HG03039 (cell line): ENCODE measurements around the gene RAPH1.
"Not testable (repeated sequence)": the region's sequence is repeated elsewhere in the genome, so short reads cannot be mapped to it uniquely, and the experiment has no call there.

Experiments used
- ATAC-seq: cut with Tn5 transposase; IDR thresholded peaks from one replicate; pipeline ENCODE4 v1.9.1; 2021; ENCODE audit warnings: mild to moderate bottlenecking, moderate library complexity; ENCODE audit not compliant: unreplicated experiment

Gene RAPH1

DNA sequence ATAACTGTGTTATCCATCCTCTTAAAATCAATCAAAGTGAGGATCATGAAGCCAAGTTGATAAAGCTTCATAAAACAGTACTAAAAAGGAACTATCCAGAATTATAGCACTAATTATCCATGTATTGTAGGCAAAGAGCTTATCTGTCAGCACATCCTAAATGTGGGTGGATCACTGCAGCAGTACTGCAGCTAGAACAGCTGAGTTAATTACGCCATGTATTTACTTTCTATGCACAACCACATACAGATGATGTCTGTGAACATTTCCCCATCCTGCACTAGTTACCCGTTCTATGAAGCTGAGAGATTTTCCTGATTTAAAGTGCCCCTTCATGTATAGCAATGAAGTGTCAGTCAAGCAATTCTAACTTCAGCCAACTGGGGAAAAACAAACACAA, 96.6 kb downstream of the RAPH1 start:
- ATAC-seq, result no peak

DNA sequence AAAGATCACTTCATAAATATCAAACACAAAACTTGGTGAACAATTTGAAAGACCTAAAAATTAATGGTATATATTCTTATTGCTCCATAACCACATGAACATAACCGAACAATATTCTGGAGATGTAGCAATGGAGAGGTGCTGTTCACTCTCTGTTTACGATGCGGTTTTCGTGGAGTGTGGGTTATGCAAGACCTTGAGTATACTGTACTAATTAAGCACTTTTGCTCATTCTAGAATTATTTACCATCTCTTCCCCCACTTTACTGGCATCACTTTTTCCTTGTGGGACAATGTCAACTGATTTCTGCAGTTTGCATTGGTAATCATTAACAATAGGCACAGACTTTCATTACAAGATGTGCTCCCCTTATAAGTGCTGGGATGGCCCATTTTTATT, 97.6 kb downstream of the RAPH1 start:
- no peak for ATAC-seq

DNA sequence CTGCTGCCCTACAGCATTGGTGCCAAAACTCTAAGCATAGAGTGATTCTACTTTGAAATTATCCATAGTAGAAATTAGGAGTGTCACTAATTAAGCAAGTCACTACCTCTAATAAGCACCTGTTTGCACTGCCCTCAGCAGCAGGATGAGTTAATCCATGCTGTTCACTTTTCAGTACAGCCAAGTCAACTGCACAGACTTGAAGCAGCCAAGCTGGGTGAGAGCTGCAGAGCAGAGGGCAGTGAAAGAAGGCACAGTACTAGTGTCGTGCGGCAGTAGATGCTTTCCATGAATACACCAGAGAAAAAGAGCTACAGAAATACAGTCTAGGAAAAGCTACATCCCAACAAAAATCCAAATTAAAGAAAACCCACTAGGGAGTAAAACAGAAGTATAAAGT, 98.6 kb downstream of the RAPH1 start:
- no peak for ATAC-seq

DNA sequence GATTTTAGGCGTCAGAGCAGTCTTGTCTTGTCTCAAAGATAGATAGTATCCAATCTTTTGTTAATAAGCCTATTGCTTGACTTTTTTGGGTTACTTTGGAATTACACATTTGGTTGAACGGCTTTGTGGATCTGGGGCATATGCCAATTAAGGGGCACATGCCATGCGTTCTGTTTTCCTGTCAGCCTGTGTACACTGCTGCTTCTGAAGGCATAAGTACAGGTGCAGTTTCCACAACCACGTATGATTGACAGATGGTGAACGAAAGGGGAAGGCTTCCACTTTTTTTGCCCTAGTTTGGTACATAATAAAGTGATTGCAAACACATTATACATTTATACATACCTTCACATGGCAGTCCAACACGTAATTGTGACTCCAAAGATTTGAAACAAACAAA, 102.3 kb downstream of the RAPH1 start:
- ATAC-seq, result no peak

DNA sequence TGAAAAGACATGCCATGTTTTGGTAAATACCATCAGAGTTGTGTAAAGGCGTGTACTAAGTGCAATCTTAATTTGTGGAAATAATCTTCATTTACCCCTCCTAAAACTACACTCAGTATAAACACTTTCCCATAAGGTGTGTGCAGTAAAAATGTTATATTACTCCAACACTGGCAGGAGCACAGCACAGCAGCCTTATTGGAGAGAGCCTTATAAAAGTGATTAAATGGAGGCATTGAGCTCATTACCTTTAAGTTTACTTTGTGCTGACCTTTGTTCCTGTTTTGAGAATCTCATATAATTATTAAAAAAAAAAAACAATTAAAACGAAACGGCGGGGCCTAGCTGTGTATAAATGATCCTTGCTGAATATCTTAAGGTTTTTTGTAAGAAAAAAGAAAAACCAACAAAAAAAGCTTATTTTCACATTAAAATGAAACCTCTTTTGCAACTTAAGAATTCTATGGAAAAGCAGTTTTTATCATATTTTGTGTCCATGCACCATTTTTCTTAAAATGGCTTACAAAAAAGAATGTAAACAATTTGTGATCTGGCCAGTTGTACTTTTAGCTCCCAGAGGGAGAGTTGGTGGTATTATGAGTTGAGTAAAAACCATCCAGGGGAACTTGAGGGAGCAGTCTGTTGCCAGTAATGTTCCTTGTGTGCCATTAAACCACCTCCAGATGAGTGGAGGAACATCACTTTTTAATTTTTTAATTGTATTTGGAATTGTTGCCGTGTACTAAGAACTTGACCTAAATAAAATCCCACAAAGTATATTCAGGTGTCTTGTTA, 103.5 kb downstream of the RAPH1 start:
- no peak for ATAC-seq

DNA sequence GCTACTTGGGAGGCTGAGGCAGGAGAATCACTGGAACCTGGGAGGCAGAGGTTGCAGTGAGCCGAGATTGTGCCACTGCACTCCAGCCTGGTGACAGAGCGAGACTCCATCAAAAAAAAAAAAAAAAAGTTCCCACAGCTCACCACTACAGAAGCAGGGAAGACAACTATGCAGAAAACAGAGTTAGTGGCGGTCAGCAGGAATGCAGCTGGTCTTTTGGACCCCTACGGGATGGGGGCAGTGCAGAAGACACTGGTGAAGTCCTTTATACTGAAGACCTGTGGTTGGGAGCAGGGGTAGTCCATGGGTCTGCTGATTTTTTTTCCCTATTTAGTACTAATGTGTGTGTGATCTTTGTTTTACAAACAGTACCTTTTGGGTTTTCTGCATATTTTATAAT, 105.5 kb downstream of the RAPH1 start:
- ATAC-seq, result not testable (repeated sequence)

DNA sequence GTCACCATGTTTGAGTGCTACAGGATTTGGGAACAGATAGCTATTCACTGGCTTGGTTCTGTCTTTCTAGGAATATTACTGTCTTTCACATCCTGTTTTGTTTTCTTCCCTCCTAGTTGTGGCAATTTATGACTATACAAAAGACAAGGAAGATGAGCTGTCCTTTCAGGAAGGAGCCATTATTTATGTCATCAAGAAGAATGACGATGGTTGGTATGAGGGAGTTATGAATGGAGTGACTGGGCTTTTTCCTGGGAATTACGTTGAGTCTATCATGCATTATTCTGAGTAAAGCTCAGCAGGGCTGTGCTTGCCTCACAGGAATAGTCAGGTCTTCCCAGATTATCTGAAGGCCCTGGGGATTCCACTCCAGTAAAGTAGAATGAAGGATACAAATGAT, 108.0 kb downstream of the RAPH1 start:
- no peak for ATAC-seq

DNA sequence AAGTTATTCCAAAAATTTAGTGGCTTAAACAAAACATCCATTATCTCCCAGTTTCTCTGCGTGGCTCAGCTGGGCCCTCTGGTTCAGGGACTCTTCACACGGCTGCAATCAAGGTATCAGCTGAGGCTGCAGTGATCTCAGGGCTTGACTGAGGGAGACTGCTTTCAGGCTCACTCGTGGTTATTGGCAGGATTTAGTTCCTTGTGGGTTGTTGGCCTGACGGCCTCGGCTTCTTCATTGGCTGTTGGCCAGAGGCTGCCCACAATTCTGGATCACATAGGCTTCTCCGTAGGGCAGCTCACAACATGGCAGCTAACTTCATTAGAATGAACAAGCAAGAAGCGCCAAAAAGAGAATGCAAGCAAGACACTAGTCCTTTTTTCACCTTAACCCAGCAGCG, 116.8 kb downstream of the RAPH1 start:
- ATAC-seq, result no peak

DNA sequence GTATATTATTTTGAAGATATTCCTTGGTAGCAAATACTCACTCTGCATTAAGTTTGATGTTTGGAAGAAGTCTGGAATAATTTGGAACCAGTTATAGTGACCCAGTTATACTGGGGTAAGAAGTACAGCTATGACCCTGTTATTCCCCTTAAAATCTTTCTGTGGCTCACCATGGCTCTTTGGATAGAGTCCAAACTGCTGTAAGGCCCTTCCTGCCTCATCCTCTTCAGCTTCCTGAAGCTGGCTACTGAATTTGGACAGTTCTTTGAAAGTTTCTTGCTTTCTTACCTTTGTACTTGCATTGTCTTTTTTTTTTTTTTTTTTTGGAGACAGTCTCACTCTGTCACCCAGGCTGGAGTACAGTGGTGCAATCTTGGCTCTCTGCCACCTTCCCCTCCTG, 121.3 kb downstream of the RAPH1 start:
- ATAC-seq, result no peak

DNA sequence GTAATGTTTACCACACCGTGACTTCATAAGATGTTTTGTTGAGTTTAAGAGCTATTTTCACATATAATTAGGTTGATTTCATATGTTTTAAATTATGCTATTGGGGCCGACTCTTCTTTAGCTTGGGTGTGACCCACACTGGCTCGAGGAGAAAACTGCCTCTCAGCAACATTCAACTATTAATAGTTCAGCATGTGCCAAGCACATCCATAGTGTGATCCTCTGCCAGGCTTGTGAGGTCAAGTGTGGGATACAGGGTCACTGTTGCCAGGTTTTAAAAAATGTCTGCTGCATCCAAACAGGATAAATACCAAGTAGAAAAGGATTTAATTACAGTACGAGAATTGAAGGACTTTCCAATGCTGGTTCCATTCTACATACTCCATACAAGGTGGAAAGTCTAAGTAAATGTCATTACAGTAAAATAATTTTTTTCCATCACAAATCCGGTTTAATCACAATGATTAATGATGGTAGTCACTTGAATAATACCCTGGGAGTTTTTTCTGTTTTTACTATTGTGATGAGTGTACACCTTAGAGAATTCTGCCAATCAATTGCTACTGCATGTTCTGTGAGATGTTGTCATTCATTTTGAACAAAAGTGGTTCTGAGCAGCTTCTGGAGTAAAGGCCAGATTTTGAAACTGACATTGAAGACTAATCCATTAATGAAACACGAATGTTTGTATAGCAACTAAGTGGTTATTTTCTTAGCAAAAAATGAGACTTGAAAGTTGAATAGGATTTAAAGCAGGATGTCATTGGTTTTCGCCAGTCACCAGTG, 122.4 kb downstream of the RAPH1 start:
- ATAC-seq, result no peak

DNA sequence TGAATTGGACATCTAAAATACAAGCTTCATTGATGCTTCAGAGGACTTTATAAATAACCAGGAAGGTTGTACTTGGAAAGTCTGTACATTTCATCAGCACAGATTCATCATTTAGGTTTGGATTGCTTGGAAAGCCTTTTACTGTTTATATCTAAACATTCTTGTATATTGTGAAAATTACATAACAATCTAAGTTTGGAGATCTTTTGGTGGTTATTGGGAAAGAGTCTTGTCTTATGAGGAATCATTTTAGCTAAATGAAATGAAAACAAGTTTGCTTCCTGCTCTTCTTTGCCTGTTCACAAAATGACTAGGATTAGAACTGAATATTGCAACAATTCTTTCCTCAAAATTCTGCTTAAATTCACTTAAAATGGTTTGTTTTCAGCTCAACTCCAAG, 127.6 kb downstream of the RAPH1 start:
- ATAC-seq, result no peak

DNA sequence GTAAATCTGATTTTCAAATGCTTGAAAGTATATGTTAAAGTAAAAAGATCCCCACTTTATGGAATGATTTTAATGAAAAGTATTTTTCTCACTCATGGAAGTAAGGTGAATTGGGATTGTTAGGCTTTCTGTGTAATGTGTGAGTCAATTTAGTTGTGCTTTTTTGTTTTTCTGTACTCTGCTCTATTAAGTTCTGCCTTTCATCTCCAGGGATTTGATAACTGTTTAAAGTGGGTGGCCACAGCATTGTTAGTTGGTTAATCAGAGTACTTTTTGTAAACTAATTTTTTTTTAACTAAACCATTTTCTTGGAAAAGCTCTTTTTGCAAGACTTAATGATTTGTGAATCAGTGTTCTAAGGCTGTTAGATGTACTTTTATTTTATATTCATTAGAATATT, 130.1 kb downstream of the RAPH1 start:
- ATAC-seq, result no peak

DNA sequence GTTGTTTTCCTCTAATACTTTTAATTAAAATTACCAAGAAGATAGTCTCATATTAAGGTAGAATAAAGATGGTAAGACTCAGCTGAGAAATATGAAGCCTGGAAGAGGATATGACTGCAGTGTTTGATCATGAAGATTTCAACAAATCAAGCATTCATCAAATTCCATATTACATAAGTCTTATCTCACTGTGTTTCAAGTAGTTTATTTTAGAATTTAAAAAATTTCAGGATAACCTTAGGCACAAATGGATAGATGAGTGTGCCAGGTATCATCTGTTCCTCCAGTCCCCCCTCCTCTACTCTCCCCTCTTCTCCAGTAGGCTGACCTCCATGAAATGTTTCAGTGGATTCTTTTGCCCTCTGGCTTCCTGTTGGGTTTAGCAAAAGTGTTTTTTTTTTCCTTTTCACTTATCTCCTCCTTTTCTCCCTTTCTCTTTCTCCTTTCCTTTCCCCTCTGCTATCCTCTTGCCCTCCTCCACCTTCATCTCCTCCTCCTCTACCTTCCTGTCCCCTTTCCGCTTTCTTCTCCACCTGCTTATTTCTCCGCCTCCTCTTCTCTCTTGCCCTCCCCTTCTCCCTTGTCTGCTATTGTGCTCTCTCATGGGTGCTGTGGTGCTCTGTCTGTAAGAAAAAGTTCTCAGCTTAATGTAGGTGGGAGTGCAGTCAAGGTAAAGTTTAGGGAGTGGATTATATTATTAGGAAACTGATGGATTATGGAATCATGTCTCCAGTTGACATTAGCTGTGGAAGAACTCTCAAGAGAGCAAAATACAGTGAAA, 134.1 kb downstream of the RAPH1 start:
- no peak for ATAC-seq

DNA sequence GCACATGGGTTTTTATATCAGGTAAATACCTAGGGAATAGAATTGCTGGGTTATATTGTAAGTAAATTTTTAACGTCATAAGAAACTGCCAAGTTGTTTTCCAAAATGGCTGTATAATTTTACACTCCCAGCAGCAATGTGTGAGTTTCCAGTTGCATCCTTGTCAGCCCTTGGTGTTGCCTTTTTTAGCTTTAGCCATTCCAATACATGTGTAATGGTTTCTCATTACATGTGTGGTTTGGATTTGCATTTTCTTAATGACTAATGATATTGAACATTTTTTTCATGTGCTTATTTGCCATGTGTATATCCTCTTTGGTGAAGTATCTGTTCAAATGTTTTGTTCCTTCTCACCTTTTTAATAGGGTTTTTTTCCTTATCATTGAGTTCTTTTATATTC, 136.1 kb downstream of the RAPH1 start:
- ATAC-seq, result no peak

DNA sequence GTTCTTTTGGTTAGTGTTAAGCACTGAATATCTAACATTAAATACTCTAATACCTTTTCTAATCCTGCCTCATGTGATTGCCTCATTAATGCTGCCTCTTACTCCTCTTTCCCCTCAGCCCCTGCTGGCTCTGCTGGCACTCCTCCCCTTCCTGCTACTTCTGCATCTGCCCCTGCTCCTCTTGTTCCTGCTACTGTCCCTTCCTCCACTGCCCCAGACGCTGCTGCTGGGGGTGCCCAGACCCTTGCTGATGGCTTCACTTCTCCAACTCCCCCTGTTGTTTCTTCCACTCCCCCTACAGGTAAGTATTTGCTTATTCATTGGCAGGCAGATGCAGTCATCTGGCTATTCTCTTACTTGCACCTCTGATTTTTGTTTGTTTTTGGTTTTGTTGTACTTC, 138.4 kb downstream of the RAPH1 start:
- ATAC-seq, result no peak

DNA sequence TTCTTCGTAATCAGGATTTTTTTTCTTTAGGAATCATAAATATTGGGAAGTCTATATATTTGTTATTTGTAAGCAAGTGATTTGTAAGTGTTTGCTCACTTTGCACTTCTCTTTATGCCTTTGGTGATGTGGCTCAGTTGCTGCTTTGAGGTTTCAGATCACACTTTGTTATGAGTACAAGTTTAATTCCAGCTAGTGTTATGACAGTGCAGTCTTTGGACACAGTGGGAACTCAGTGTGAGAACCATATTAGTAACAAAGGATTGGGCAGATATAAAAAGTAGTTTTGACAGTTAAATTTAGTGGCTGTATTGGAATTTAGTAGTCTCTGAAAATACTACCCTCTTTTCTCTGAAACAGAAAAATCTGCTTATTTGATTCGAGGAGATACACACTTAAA, 139.2 kb downstream of the RAPH1 start:
- no peak for ATAC-seq

DNA sequence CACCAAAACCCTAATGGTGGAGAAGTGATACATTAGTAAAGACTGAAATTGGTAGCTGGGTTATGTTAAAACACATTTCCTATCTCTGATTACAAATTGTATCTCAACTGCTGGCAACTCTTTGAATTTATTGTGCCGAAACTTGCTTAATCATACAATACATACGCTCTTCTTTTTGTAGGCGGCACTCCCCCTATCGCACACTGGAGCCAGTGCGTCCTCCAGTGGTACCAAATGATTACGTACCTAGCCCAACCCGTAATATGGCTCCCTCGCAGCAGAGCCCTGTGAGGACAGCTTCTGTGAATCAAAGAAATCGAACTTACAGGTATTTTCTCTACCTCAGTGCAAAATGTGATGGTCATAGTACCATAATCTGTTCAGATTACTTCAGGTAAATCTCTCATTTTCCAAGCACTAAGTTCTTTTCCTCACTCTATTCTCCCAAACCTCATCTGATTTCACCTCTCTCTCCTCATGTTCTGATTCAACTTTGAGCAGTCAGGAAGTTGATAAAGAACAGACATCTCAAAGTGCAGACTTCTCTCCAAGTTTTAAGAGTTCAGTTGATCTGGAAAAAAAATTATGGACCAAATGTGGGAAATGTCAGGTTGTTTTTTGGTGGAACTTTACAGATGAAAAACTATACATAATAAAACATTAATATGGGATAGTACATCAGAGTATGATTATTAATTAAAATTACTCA, 140.4 kb downstream of the RAPH1 start:
- no peak for ATAC-seq

DNA sequence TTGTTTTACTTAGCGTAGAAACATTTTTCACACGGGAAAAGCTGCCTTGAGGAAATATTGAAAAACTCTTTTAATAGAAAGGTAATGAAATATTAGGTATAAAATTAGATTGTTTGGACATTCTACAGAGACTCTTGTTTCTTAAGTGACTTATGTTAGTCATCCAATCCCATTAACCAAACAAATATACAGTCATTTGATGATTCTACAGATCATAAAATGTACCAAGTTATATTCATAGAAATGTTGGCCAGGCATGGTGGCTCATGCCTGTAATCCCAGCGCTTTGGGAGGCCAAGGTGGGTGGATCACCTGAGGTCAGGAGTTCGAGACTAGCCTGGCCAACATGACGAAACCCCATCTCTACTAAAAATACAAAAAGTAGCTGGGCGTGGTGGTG, 146.9 kb downstream of the RAPH1 start:
- not testable (repeated sequence) for ATAC-seq

DNA sequence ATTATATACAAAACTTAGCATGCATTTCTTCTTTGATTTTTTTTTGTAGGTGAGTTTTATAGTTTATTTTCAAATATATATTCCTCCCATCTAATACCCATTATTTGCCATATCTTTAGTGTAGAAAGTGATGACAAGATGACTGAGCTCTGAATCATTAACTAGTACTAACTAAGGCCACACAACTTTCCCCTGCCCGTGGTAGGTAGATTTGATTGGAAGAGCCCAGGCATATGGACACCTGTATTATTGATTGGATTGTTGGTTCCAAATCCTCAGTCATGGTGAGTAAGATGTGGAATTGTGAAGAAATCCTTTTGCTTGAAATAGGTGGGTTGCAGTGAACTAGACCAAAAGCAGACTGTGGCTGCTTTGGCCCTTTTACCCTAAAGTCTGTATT, 152.1 kb downstream of the RAPH1 start:
- ATAC-seq, result no peak

DNA sequence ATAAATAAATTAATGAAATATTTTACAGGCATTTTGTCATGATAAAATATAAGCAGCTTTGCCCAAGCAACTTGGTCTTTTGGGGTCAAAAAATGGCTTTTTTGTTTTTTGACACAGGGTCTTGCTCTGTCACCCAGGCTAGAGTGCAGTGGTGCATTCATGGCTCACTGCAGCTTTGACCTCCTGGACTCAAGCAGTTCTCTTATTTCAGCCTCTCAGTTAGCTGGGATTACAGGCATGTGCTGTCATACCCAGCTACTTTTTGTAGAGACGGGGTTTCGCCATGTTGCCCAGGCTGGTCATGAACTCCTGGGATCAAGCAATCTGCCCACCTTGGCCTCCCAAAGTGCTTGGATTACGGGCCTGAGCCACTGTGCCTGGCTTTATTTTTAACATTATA, 155.9 kb downstream of the RAPH1 start:
- no peak for ATAC-seq

DNA sequence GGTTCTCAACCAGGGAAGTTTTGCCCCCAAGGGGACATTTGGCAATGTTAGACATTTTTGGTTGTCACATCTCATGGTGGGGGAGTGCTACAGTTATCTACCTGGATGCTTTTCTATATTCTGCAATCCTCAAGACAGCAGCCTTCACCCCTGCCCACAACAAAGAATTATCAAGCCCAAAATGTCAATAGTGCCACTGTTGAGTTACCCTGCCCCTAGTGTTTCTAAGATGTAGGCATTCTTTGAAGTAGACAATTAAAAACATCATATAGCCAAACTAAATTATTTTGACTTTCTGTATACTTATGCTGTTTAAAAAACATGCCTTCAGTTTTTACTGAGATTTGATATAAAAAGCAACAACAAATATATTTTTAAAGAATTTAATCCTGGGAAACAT, 158.9 kb downstream of the RAPH1 start:
- ATAC-seq, result no peak
